HepG2 (cell line): ENCODE results near the gene OR5M10. TPM values are rescaled to one million over a fixed set of nuclear protein-coding genes. Genes with fewer than 3 reads are reported as not detected.

Experiments
- ATAC-seq: fragments of 200-7000 bp; cut with Tn5 transposase; 3 replicates; pipeline ENCODE4 v1.9.1; 2020; ENCODE audit warnings: mild to moderate bottlenecking, moderate library complexity
- Bru-seq: library from RNA; stranded (reverse); fragments of 400-500 nt; gene quantifications from one replicate; lab custom pipeline; 2021; lab: Mats Ljungman, UMichigan
- BruChase-seq, 2 experiments: library from RNA; stranded (reverse); fragments of 400-500 nt; gene quantifications; one replicate each; lab custom pipeline; 2021; lab: Mats Ljungman, UMichigan
- BruUV-seq: library from RNA; stranded (reverse); fragments of 400-500 nt; replicated peaks from 2 replicates; lab custom pipeline; 2021; lab: Mats Ljungman, UMichigan
- CTCF ChIA-PET: fragments of 300-600 bp; formaldehyde crosslinking; extraction: SDS; loops from one replicate; lab custom pipeline; 2021; ENCODE audit warnings: low total read pairs, inconsistent platforms, low intra/inter-chr PET ratio; lab: Yijun Ruan, JAX
- POLR2A ChIA-PET: fragments of 350-600 bp; sonication (Branson Sonifier 250); formaldehyde crosslinking; loops from one replicate; lab custom pipeline; 2020; ENCODE audit warnings: antibody characterized with exemption, inconsistent platforms; lab: Yijun Ruan, JAX
- DNase-seq: peaks from one replicate; pipeline ENCODE4 v3.0.0-alpha.2; 2015; ENCODE audit warnings: low spot score
- FAIRE-seq: peaks from 3 replicates; lab custom pipeline; 2011; peaks lifted over from hg19 to GRCh38; lab: Jason Lieb, UNC
- H2AFZ ChIP-seq: one replicate; pipeline ENCODE4 v1.6.1; 2011; ENCODE audit warnings: low read length, inconsistent platforms
- H3K27ac ChIP-seq: fragments of 300-600 bp; 3 replicates; pipeline ENCODE4 v1.8.0; 2011; ENCODE audit warnings: mixed run types, mild to moderate bottlenecking, mixed read lengths, low read length, inconsistent platforms; ENCODE audit not compliant: insufficient read depth; ENCODE audit errors: extremely low read length
- H3K27me3 ChIP-seq, 2 experiments: fragments of 200-600 bp in 1 of 2; 2 replicates in 1 of 2; 3 replicates in 1 of 2; pipeline versions ENCODE4 v1.6.0 to v1.8.0; 2011; ENCODE audit warnings: low read length in 2 of 2, mild to moderate bottlenecking in 2 of 2, moderate library complexity in 2 of 2, inconsistent platforms in 1 of 2; ENCODE audit not compliant: insufficient read depth in 2 of 2, control insufficient read depth in 1 of 2
- H3K36me3 ChIP-seq, 2 experiments: fragments of 200-600 bp in 1 of 2; replicated peaks in 1 of 2; 2 replicates in 1 of 2; 3 replicates in 1 of 2; pipeline versions ENCODE4 v1.5.1 to v1.8.0; 2011; ENCODE audit warnings: low read length in 2 of 2, inconsistent platforms in 1 of 2; ENCODE audit not compliant: insufficient read depth in 2 of 2, control insufficient read depth in 1 of 2
- H3K4me1 ChIP-seq: 2 replicates; pipeline ENCODE4 v1.5.1; 2012; ENCODE audit warnings: low read length, inconsistent platforms; ENCODE audit not compliant: insufficient read depth
- H3K4me2 ChIP-seq: 2 replicates; pipeline ENCODE4 v1.6.0; 2011; ENCODE audit warnings: low read depth, low read length, inconsistent platforms
- H3K4me3 ChIP-seq, 3 experiments: fragments of 200-600 bp in 1 of 3; sonication (generic), shearing (Covaris generic) in 1 of 3; replicated peaks in 1 of 3; 2 replicates each; pipeline ENCODE4 v1.5.1; 2011 to 2016; ENCODE audit warnings: low read length in 3 of 3, inconsistent platforms in 2 of 3, low read depth in 2 of 3, mild to moderate bottlenecking in 2 of 3, control low read depth in 1 of 3, mixed read lengths in 1 of 3; ENCODE audit not compliant: insufficient read depth in 1 of 3
- H3K79me2 ChIP-seq: one replicate; pipeline ENCODE4 v1.6.1; 2011; ENCODE audit warnings: low read length, inconsistent platforms; ENCODE audit not compliant: insufficient read depth
- H3K9ac ChIP-seq: 2 replicates; pipeline ENCODE4 v1.6.0; 2011; ENCODE audit warnings: mild to moderate bottlenecking, low read depth, low read length, inconsistent platforms; ENCODE audit not compliant: insufficient read depth
- H3K9me3 ChIP-seq: 2 replicates; pipeline ENCODE4 v1.5.1; 2012; ENCODE audit warnings: mild to moderate bottlenecking, low read length
- H4K20me1 ChIP-seq: 2 replicates; pipeline ENCODE4 v1.6.0; 2011; ENCODE audit warnings: inconsistent platforms, mild to moderate bottlenecking, low read length, moderate library complexity; ENCODE audit not compliant: insufficient read depth
- GABPB1 ChIP-seq: IDR thresholded peaks from 2 replicates; pipeline ENCODE4 v1.6.1; 2016; ENCODE audit warnings: mild to moderate bottlenecking, missing genetic modification reagents, moderate library complexity, missing compliant biosample characterization
- NCOR1 ChIP-seq: fragments of 200-600 bp; sonication (generic); IDR thresholded peaks from 2 replicates; pipeline ENCODE4 v1.7.0; 2017; ENCODE audit warnings: antibody characterized with exemption, low read length, borderline replicate concordance
- PRMT3 ChIP-seq: sonication (generic); formaldehyde crosslinking; IDR thresholded peaks from 2 replicates; pipeline ENCODE4 v1.8.1; 2022; ENCODE audit warnings: low read depth, mild to moderate bottlenecking, moderate library complexity, missing genetic modification reagents, borderline replicate concordance
- RXRA ChIP-seq: sonication (generic); formaldehyde crosslinking; IDR thresholded peaks from 2 replicates; pipeline ENCODE4 v1.5.1; 2020; ENCODE audit warnings: missing genetic modification reagents
- SIX4 ChIP-seq: sonication (generic); formaldehyde crosslinking; IDR thresholded peaks from 2 replicates; pipeline ENCODE4 v1.4.0; 2020; ENCODE audit warnings: missing genetic modification reagents
- ZFP36L2 ChIP-seq: sonication (generic); formaldehyde crosslinking; IDR thresholded peaks from 2 replicates; pipeline ENCODE4 v1.4.0; 2020; ENCODE audit warnings: missing genetic modification reagents
- ZKSCAN8 ChIP-seq: IDR thresholded peaks from 2 replicates; pipeline ENCODE4 v1.6.1; 2016; ENCODE audit warnings: borderline replicate concordance, missing genetic modification reagents, missing compliant biosample characterization
- ZNF20 ChIP-seq: sonication (generic); formaldehyde crosslinking; IDR thresholded peaks from 2 replicates; pipeline ENCODE4 v1.4.0; 2020; ENCODE audit warnings: mild to moderate bottlenecking, moderate library complexity, missing genetic modification reagents
- ZNF709 ChIP-seq: sonication (generic); formaldehyde crosslinking; IDR thresholded peaks from 2 replicates; pipeline ENCODE4 v1.5.0; 2020; ENCODE audit warnings: mild to moderate bottlenecking, missing genetic modification reagents
- whole genome bisulfite sequencing: methylation state at CpG from one replicate; pipeline ENCODE4 v1.1.6; 2017; ENCODE audit warnings: low lambda C conversion rate; 5-methylcytosine and 5-hydroxymethylcytosine counted together
- in situ Hi-C: cut with HindIII; loops from 2 replicates; pipeline ENCODE4 v1.10.0; 2017; ENCODE audit warnings: low pct_unique_long_range_greater_than_20kb; ENCODE audit not compliant: extremely low pct_ligation_motif_present
- intact Hi-C: fragments of 100-400 bp; cut with micrococcal nuclease; formaldehyde crosslinking; loops from one replicate; pipeline ENCODE4 v1.10.0; 2022; ENCODE audit not compliant: unreplicated experiment
- long read RNA-seq, 2 experiments: library from RNA in 1 of 2; library from polyadenylated mRNA in 1 of 2; stranded (forward) in 1 of 2; unstranded in 1 of 2; transcript quantifications; one replicate each; pipeline ENCODE4 v2.0.0, GENCODE V29; 2019 to 2022
- polyA minus RNA-seq, 3 experiments: library from RNA; depleted of rRNA, polyadenylated mRNA; stranded (reverse); fragments of >200 nt; gene quantifications; 2 replicates each; pipeline ENCODE4 v1.2.3, GENCODE V29; 2011; ENCODE audit warnings: low replicate concordance in 1 of 3
- polyA plus RNA-seq, 8 experiments: library from polyadenylated mRNA; depleted of rRNA in 3 of 8; stranded (reverse) in 7 of 8; unstranded in 1 of 8; fragments of >200 nt; fragmentation: Illumina TruSeq in 4 of 8; extraction: Trizol in 4 of 8; gene quantifications; 2 replicates each; pipeline versions ENCODE4 v1.2.1 to v1.2.3, GENCODE V29; 2011 to 2016; ENCODE audit warnings: low read depth in 4 of 8, missing spikeins in 1 of 8, mixed read lengths in 1 of 8; ENCODE audit not compliant: insufficient read depth in 1 of 8
- total RNA-seq, 5 experiments: library from RNA; depleted of rRNA; stranded (reverse); fragments of >200 nt; fragmentation: Illumina TruSeq; extraction: Trizol; gene quantifications; 2 replicates each; pipeline ENCODE4 v1.2.3, GENCODE V29; 2016; ENCODE audit warnings: low read depth in 1 of 5
- TF ChIP-seq, protein P1 (sequence below): sonication (generic); formaldehyde crosslinking; IDR thresholded peaks from 2 replicates; pipeline ENCODE4 v1.9.0; 2021; ENCODE audit warnings: mild to moderate bottlenecking, missing genetic modification reagents
- TF ChIP-seq, protein P2 (sequence below): sonication (generic); formaldehyde crosslinking; IDR thresholded peaks from 2 replicates; pipeline ENCODE4 v1.5.0; 2020; ENCODE audit warnings: mild to moderate bottlenecking, missing genetic modification reagents

OR5M10 gene
- total RNA-seq (2016; rRNA removed; fragmentation: Illumina TruSeq; extraction: Trizol): not detected in 2 replicates
- not detected in 2 replicates for total RNA-seq (2016; cell fraction: cytosol; rRNA removed; fragmentation: Illumina TruSeq; extraction: Trizol; ENCODE audit: low read depth)
- total RNA-seq (2016; cell fraction: insoluble cytoplasmic fraction; rRNA removed; fragmentation: Illumina TruSeq; extraction: Trizol): not detected in 2 replicates
- total RNA-seq (2016; cell fraction: membrane; rRNA removed; fragmentation: Illumina TruSeq; extraction: Trizol): not detected in 2 replicates
- total RNA-seq (2016; cell fraction: nucleus; rRNA removed; fragmentation: Illumina TruSeq; extraction: Trizol): not detected in 2 replicates
- not detected in 2 replicates for polyA plus RNA-seq (2011; rRNA removed)
- not detected in 2 replicates for polyA plus RNA-seq (2011; cell fraction: cytosol; rRNA removed)
- not detected in 2 replicates for polyA plus RNA-seq (2011; cell fraction: nucleus; rRNA removed)
- not detected in 2 replicates for polyA plus RNA-seq (2012)
- not detected in 2 replicates for polyA plus RNA-seq (2016; cell fraction: cytosol; fragmentation: Illumina TruSeq; extraction: Trizol; ENCODE audit: low read depth)
- polyA plus RNA-seq (2016; cell fraction: insoluble cytoplasmic fraction; fragmentation: Illumina TruSeq; extraction: Trizol; ENCODE audit: low read depth): not detected in 2 replicates
- not detected in 2 replicates for polyA plus RNA-seq (2016; cell fraction: membrane; fragmentation: Illumina TruSeq; extraction: Trizol; ENCODE audit: low read depth)
- not detected in 2 replicates for polyA plus RNA-seq (2016; cell fraction: nucleus; fragmentation: Illumina TruSeq; extraction: Trizol; ENCODE audit: insufficient read depth, low read depth)
- polyA minus RNA-seq (2011; rRNA and poly(A)+ RNA removed; ENCODE audit: low replicate concordance): not detected in 2 replicates
- not detected in 2 replicates for polyA minus RNA-seq (2011; cell fraction: cytosol; rRNA and poly(A)+ RNA removed)
- not detected in 2 replicates for polyA minus RNA-seq (2011; cell fraction: nucleus; rRNA and poly(A)+ RNA removed)
- Bru-seq, nascent RNA: not detected
- BruChase-seq, experiment 1, labeled RNA remaining after a 6-hour chase: not detected
- not detected for BruChase-seq, experiment 2, labeled RNA remaining after a 2-hour chase
- long read RNA-seq, experiment 1: 0 reads
- long read RNA-seq, experiment 2: 0 reads

GRCh38 chr11:56577621-56578020, at the start of gene OR5M10:
Gene OR5M10 (minus strand): TSS chr11:56577721. CDS start chr11:56577721, 0 bp downstream.
- intact Hi-C loops (no loop called here), in situ Hi-C loops (no loop called here)
- Histone ChIP-seq H3K4me1 (no peaks in the 10 kb centered on the region), H2AFZ (no peak within 1 kb of the TSS), H3K4me2 (no peak within 1 kb of the TSS), H3K27ac (no peak within 1 kb of the TSS), H4K20me1 (no peaks in the 10 kb centered on the region), H3K9ac (no peak within 1 kb of the TSS), H3K27me3 (no peaks in the 10 kb centered on the region), H3K9me3 (no peaks in the 10 kb centered on the region), H3K36me3 (no peaks in the 10 kb centered on the region), H3K79me2 (no peaks in the 10 kb centered on the region), H3K4me3 (no peak within 1 kb of the TSS)
- no peak for DNase-seq
- ChIA-PET POLR2A (no interaction called here), CTCF (no interaction called here)
- ATAC-seq: no peak
- no peak for TF ChIP-seq ZKSCAN8 (CRISPR knock-in tag)
- TF ChIP-seq, protein P1, sequence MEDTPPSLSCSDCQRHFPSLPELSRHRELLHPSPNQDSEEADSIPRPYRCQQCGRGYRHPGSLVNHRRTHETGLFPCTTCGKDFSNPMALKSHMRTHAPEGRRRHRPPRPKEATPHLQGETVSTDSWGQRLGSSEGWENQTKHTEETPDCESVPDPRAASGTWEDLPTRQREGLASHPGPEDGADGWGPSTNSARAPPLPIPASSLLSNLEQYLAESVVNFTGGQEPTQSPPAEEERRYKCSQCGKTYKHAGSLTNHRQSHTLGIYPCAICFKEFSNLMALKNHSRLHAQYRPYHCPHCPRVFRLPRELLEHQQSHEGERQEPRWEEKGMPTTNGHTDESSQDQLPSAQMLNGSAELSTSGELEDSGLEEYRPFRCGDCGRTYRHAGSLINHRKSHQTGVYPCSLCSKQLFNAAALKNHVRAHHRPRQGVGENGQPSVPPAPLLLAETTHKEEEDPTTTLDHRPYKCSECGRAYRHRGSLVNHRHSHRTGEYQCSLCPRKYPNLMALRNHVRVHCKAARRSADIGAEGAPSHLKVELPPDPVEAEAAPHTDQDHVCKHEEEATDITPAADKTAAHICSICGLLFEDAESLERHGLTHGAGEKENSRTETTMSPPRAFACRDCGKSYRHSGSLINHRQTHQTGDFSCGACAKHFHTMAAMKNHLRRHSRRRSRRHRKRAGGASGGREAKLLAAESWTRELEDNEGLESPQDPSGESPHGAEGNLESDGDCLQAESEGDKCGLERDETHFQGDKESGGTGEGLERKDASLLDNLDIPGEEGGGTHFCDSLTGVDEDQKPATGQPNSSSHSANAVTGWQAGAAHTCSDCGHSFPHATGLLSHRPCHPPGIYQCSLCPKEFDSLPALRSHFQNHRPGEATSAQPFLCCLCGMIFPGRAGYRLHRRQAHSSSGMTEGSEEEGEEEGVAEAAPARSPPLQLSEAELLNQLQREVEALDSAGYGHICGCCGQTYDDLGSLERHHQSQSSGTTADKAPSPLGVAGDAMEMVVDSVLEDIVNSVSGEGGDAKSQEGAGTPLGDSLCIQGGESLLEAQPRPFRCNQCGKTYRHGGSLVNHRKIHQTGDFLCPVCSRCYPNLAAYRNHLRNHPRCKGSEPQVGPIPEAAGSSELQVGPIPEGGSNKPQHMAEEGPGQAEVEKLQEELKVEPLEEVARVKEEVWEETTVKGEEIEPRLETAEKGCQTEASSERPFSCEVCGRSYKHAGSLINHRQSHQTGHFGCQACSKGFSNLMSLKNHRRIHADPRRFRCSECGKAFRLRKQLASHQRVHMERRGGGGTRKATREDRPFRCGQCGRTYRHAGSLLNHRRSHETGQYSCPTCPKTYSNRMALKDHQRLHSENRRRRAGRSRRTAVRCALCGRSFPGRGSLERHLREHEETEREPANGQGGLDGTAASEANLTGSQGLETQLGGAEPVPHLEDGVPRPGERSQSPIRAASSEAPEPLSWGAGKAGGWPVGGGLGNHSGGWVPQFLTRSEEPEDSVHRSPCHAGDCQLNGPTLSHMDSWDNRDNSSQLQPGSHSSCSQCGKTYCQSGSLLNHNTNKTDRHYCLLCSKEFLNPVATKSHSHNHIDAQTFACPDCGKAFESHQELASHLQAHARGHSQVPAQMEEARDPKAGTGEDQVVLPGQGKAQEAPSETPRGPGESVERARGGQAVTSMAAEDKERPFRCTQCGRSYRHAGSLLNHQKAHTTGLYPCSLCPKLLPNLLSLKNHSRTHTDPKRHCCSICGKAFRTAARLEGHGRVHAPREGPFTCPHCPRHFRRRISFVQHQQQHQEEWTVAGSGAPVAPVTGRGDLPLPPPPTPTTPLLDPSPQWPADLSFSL (CRISPR knock-in tag): no peak
- no peak for TF ChIP-seq ZFP36L2
- TF ChIP-seq SIX4 (CRISPR knock-in tag): no peak
- no peak for TF ChIP-seq ZNF709 (CRISPR knock-in tag)
- TF ChIP-seq, protein P2, sequence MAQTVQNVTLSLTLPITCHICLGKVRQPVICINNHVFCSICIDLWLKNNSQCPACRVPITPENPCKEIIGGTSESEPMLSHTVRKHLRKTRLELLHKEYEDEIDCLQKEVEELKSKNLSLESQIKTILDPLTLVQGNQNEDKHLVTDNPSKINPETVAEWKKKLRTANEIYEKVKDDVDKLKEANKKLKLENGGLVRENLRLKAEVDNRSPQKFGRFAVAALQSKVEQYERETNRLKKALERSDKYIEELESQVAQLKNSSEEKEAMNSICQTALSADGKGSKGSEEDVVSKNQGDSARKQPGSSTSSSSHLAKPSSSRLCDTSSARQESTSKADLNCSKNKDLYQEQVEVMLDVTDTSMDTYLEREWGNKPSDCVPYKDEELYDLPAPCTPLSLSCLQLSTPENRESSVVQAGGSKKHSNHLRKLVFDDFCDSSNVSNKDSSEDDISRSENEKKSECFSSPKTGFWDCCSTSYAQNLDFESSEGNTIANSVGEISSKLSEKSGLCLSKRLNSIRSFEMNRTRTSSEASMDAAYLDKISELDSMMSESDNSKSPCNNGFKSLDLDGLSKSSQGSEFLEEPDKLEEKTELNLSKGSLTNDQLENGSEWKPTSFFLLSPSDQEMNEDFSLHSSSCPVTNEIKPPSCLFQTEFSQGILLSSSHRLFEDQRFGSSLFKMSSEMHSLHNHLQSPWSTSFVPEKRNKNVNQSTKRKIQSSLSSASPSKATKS (CRISPR knock-in tag): no peak
- no peak for TF ChIP-seq ZNF20 (CRISPR knock-in tag)
- no peak for TF ChIP-seq RXRA (CRISPR knock-in tag)
- no peak for TF ChIP-seq GABPB1 (CRISPR knock-in tag)
- TF ChIP-seq NCOR1: no peak
- no peak for TF ChIP-seq PRMT3
- BruUV-seq: no TSS peak
- FAIRE-seq: no peak
- whole genome bisulfite sequencing: 0% methylated on average over 3 of the region's 3 CpGs
